Measurements from ENCODE around the gene NCAM2. TPM values are rescaled to one million over a fixed set of nuclear protein-coding genes. Genes with fewer than 3 reads are reported as not detected.

NCAM2 gene
- total and polyA plus RNA-seq, 2 of the 8 experiments (the other 6 are each of a cell fraction or from before 2014, with no cell fraction given), result 0.14 to 1.1 TPM

DNA sequence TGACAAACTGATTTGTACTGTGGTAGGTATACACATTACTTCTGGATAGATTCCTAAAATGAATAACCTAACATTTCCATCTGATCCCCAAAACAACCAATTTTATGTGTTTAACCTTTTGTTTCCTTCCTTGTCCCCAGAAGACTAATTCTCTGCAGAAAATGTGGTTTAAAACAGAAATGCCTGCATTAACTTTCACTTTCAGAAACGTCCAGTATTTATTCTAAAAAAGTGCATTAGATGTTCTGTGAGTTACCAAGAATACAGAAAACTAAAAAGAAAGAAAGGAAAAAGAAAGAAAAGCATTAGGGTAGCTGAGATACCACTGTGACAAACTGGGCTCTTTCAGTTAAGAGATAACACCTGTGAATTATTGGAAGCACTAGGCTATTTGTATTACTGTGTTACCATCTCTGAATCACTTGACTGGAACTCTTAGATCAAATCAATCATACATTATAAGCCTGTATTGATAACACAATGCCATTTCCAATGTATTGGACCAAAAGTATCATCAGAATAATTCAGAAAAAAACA lies 177.7 kb downstream of the NCAM2 start:
- Histone ChIP-seq H3K4ac (replicated peaks; ENCODE audit: insufficient read length, low read depth, low read length) (no peak overlapping the region), H3K27me3 (replicated peaks in 1 of 4; ENCODE audit: control insufficient read depth in 3 of 4, extremely low read depth in 1 of 4, insufficient read depth in 3 of 4, low read length in 3 of 4) (no peaks in the 10 kb centered on the region), H2AK5ac (ENCODE audit: low read depth, low read length) (no peak overlapping the region), H3K4me1 (replicated peaks in 1 of 4; ENCODE audit: control insufficient read depth in 3 of 4, insufficient read depth in 4 of 4, low read length in 3 of 4) (no peaks in the 10 kb centered on the region), H2BK5ac (ENCODE audit: low read depth, low read length) (no peak overlapping the region), H3K9me3 (ENCODE audit: insufficient read depth in 2 of 2, low read depth in 1 of 2, low read length in 1 of 2) (no peaks in the 10 kb centered on the region), H3K56ac (replicated peaks; ENCODE audit: insufficient read length, low read depth, low read length) (no peak overlapping the region), H3K36me3 (ENCODE audit: control insufficient read depth in 2 of 4, insufficient read depth in 4 of 4, low read length in 3 of 4) (no peaks in the 10 kb centered on the region), H4K5ac (ENCODE audit: insufficient read length, low read depth, low read length) (no peak overlapping the region), H3K23ac (ENCODE audit: insufficient read length) (no peak overlapping the region), H2BK15ac (ENCODE audit: low read length) (no peak overlapping the region), H2BK12ac (ENCODE audit: low read depth, low read length) (no peak overlapping the region), H3K79me2 (ENCODE audit: control insufficient read depth in 1 of 2, insufficient read depth in 2 of 2, low read length in 2 of 2) (no peaks in the 10 kb centered on the region), H4K20me1 (replicated peaks in 1 of 2; ENCODE audit: control insufficient read depth in 1 of 2, insufficient read depth in 2 of 2, low read length in 2 of 2) (no peaks in the 10 kb centered on the region), H3K4me2 (ENCODE audit: insufficient read depth in 1 of 2, low read depth in 2 of 2, low read length in 2 of 2) (no peak overlapping the region), H3K14ac (ENCODE audit: insufficient read length) (no peak overlapping the region), H3K27ac (ENCODE audit: low read depth, low read length) (no peak overlapping the region), H3K79me1 (ENCODE audit: low read depth, low read length) (no peaks in the 10 kb centered on the region), H2BK20ac (ENCODE audit: low read length) (no peak overlapping the region), H2BK120ac (replicated peaks; ENCODE audit: low read depth, low read length) (no peak overlapping the region), H4K8ac (ENCODE audit: extremely low read depth, insufficient read depth, low read length) (no peak overlapping the region), H3K23me2 (ENCODE audit: low read depth, low read length) (no peaks in the 10 kb centered on the region), H4K91ac (replicated peaks; ENCODE audit: insufficient read length, low read length) (no peak overlapping the region), H3K4me3 (ENCODE audit: extremely low read depth in 1 of 4, insufficient read depth in 2 of 4, low read depth in 3 of 4, low read length in 4 of 4) (no peak overlapping the region), H2AFZ (ENCODE audit: low read length) (no peak overlapping the region), H3K9ac (replicated peaks in 1 of 4; ENCODE audit: extremely low read depth in 1 of 4, low read depth in 3 of 4, low read length in 3 of 4) (no peak overlapping the region), H3K18ac (ENCODE audit: extremely low read depth, low read length) (no peak overlapping the region)
- 88% methylated on average over 1 of the region's 1 CpG; no CpG with 5 or more reads in 1 of the 2 experiments for WGBS, 2 experiments (ENCODE audit: extremely low coverage in 1 of 2, insufficient coverage in 1 of 2, insufficient read length in 1 of 2, insufficient replicate concordance in 2 of 2, low coverage in 1 of 2, low lambda C conversion rate in 2 of 2, missing lambda C conversion rate in 1 of 2)
- FAIRE-seq (no peak), DNase-seq (ENCODE audit: low read depth in 1 of 2, low spot score in 2 of 2) (no peak)
- ChIA-PET CTCF (ENCODE audit: partially characterized antibody) (no interaction called here), POLR2A (ENCODE audit: partially characterized antibody) (no interaction called here)
- TF ChIP-seq CBX5 (IDR thresholded peaks at IDR 0.05; ENCODE audit: low read depth, low read length) (no peak), HDAC6 (IDR thresholded peaks at IDR 0.05; ENCODE audit: low read depth, low read length) (no peak), BACH1 (IDR thresholded peaks at IDR 0.05; ENCODE audit: low read length) (no peak), RXRA (IDR thresholded peaks at IDR 0.05; ENCODE audit: insufficient read depth, low read depth, low read length) (no peak), BCL11A (IDR thresholded peaks at IDR 0.05; ENCODE audit: low read depth in 2 of 2, low read length in 2 of 2) (no peak), CHD1 (IDR thresholded peaks at IDR 0.05; ENCODE audit: low read depth, low read length) (no peak), TBP (IDR thresholded peaks at IDR 0.05; ENCODE audit: low read depth, low read length) (no peak), NANOG (IDR thresholded peaks at IDR 0.05; ENCODE audit: insufficient read depth, low read depth, low read length, poor library complexity, severe bottlenecking) (no peak), SIRT6 (IDR thresholded peaks at IDR 0.05; ENCODE audit: low read length) (no peak), CBX8 (IDR thresholded peaks at IDR 0.05; ENCODE audit: borderline replicate concordance, low read depth, low read length) (no peak), KDM1A (IDR thresholded peaks at IDR 0.05; ENCODE audit: borderline replicate concordance, low read length) (no peak), SUZ12 (IDR thresholded peaks at IDR 0.05; ENCODE audit: low read length) (no peak)
- TF ChIP-seq, protein P1, sequence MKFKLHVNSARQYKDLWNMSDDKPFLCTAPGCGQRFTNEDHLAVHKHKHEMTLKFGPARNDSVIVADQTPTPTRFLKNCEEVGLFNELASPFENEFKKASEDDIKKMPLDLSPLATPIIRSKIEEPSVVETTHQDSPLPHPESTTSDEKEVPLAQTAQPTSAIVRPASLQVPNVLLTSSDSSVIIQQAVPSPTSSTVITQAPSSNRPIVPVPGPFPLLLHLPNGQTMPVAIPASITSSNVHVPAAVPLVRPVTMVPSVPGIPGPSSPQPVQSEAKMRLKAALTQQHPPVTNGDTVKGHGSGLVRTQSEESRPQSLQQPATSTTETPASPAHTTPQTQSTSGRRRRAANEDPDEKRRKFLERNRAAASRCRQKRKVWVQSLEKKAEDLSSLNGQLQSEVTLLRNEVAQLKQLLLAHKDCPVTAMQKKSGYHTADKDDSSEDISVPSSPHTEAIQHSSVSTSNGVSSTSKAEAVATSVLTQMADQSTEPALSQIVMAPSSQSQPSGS (IDR thresholded peaks at IDR 0.05; ENCODE audit: low read length), result no peak
